ENCODE measurements around the gene SPHK1.

SPHK1 gene

GRCh38 chr17:76435751-76436150 lies 51.3 kb downstream of the SPHK1 start:
- no peak for DNase-seq

Measured in inflammatory macrophage treated with lipopolysaccharide for 4 hours (primary cell).